ENCODE results near the gene DGLUCY. TPM values are rescaled to one million over a fixed set of nuclear protein-coding genes. Genes with fewer than 3 reads are reported as not detected.

DGLUCY gene
- total RNA-seq, 1 donor from 2014 or later: 56.8 TPM

Other genes starting within 250 kb of the DGLUCY start
- 3.3 TPM in 2 replicates for gene RPS6KA5, start 53.4 kb upstream of the DGLUCY start, total RNA-seq
- gene GPR68, start 130.6 kb downstream of the DGLUCY start, total RNA-seq: 3.0 and 3.6 TPM in 2 replicates